Cardiac muscle cell (in vitro differentiated cells and primary cell): ENCODE data around the gene SPRED2. TPM values are rescaled to one million over a fixed set of nuclear protein-coding genes. Genes with fewer than 3 reads are reported as not detected.

Experiments used
- DNase-seq, 2 donors: peaks; one replicate each; pipeline versions ENCODE4 v3.0.0 to v3.0.0-alpha.2; 2010 to 2017; ENCODE audit warnings: low read depth in 1 of 2, low spot score in 1 of 2
- H3K27ac ChIP-seq: fragments of 200-600 bp; sonication (generic); 2 replicates; pipeline ENCODE4 v1.5.1; 2016
- H3K27me3 ChIP-seq: fragments of 200-600 bp; sonication (generic); 2 replicates; pipeline ENCODE4 v1.6.0; 2016; ENCODE audit warnings: control low read depth
- H3K36me3 ChIP-seq: fragments of 200-600 bp; sonication (generic); 2 replicates; pipeline ENCODE4 v1.5.1; 2016; ENCODE audit warnings: control low read depth
- H3K4me1 ChIP-seq: fragments of 200-600 bp; sonication (generic); 2 replicates; pipeline ENCODE4 v1.8.1; 2017; ENCODE audit warnings: low read depth, mild to moderate bottlenecking, mixed run types
- H3K4me3 ChIP-seq: fragments of 200-600 bp; sonication (generic); 2 replicates; pipeline ENCODE4 v1.5.1; 2016; ENCODE audit warnings: mild to moderate bottlenecking
- H3K9me3 ChIP-seq: fragments of 200-600 bp; sonication (generic); 2 replicates; pipeline ENCODE4 v1.5.1; 2017; ENCODE audit warnings: low read depth, mild to moderate bottlenecking, control low read depth
- polyA plus RNA-seq: library from polyadenylated mRNA; unstranded; fragments of >200 nt; fragmentation: Nextera tagmentation; extraction: Ambion mirVana; gene quantifications from 2 replicates; pipeline ENCODE4 v1.2.1, GENCODE V29; 2016
- total RNA-seq: library from RNA; depleted of rRNA; stranded (reverse); fragments of >200 nt; gene quantifications from 2 replicates; pipeline ENCODE4 v1.2.3, GENCODE V29; 2016
- TF ChIP-seq, protein P1 (sequence below): IDR thresholded peaks from 2 replicates; pipeline ENCODE4 v1.5.1; 2012; ENCODE audit warnings: low read depth, mild to moderate bottlenecking, low read length

The SPRED2 gene
- total and polyA plus RNA-seq, 2 experiments from 2014 or later, result 11.7 to 18.9 TPM

DNA sequence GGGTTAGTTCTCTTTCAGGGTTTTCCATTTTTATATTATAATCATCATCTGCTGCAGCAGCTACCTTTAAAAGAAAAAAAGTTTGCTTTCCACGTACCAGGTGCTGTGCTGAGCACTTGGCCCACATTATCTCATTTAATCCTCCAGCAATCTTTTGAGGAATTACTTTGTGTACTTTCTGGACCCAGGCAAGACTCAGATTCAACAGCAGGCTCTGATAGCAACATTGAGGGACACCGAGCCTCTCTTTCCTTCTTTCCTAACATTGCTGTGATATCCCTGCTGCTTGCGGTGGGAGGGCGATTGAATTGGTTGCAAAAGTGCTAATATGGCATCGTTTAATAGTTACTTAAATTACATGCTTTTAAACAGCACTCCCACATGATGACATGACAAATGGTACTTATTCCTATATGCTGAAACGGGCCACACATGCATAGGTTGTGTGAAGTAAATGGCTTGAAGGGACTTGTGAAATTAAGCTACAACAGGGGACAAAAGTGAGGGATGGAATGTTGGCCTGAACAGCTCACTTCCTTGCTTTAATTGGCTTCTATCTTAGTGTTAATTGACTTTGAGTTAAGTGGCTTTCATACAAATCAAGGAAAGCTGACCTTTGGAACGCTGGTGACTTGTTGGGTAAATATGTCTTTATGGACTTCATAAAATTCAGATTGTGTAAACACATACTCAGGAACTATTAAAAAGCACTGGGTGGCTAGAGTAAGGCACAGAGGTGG is 21.2 kb downstream of the SPRED2 start:
- Histone ChIP-seq H3K36me3 (no peaks in the 10 kb centered on the region), H3K4me3 (no peak overlapping the region), H3K27ac (no peak overlapping the region), H3K4me1 (peaks cover 18% of the 10 kb centered on the region), H3K27me3 (no peaks in the 10 kb centered on the region), H3K9me3 (no peaks in the 10 kb centered on the region)
- TF ChIP-seq, protein P1, sequence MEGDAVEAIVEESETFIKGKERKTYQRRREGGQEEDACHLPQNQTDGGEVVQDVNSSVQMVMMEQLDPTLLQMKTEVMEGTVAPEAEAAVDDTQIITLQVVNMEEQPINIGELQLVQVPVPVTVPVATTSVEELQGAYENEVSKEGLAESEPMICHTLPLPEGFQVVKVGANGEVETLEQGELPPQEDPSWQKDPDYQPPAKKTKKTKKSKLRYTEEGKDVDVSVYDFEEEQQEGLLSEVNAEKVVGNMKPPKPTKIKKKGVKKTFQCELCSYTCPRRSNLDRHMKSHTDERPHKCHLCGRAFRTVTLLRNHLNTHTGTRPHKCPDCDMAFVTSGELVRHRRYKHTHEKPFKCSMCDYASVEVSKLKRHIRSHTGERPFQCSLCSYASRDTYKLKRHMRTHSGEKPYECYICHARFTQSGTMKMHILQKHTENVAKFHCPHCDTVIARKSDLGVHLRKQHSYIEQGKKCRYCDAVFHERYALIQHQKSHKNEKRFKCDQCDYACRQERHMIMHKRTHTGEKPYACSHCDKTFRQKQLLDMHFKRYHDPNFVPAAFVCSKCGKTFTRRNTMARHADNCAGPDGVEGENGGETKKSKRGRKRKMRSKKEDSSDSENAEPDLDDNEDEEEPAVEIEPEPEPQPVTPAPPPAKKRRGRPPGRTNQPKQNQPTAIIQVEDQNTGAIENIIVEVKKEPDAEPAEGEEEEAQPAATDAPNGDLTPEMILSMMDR, result no peak
- no peak for DNase-seq

DNA sequence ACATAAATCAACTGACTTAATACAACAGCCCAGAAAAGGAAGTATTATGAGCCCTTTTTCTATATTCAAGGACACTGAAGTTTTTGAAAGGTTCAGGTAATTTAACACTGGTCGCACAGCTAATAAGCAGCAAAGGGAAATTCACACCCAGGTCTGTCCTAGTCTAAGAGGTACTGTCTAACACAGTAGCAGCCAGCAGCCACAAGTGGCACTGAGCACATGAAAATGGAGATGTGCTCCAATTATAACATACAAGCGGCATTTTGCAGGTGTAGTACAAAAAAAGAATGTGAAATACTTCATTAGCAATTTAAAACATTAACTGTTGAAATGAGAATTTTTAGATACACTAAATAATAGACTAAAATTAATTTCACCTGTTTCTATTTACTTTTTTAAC is 23.4 kb downstream of the SPRED2 start:
- Histone ChIP-seq H3K36me3 (no peaks in the 10 kb centered on the region), H3K27ac (no peak overlapping the region), H3K4me3 (no peak overlapping the region), H3K9me3 (no peaks in the 10 kb centered on the region), H3K4me1 (peaks cover 21% of the 10 kb centered on the region), H3K27me3 (no peaks in the 10 kb centered on the region)
- TF ChIP-seq, protein P1, result no peak
- DNase-seq, result no peak

DNA sequence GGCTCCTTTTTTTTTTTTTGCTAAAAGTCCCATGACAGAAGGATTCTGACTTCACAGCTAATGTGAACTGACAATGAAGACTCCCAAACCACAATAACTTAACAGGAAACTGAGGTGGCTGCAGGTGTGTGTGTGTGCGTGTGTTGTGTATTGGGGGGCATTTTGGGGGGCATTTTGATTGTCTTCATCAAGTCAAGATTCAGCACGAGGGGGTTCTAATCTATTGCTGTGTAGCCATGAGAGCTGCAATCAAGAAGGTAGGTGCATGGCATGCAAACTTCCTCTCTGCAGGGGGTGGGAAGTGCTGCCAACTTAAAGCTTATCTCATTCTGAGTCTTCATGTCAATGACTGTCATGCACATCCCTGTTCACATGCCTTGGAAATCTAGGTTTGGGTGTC is 25.2 kb downstream of the SPRED2 start:
- Histone ChIP-seq H3K4me3 (no peak overlapping the region), H3K9me3 (no peaks in the 10 kb centered on the region), H3K27me3 (no peaks in the 10 kb centered on the region), H3K27ac (no peak overlapping the region), H3K36me3 (no peaks in the 10 kb centered on the region), H3K4me1 (peaks cover 21% of the 10 kb centered on the region)
- TF ChIP-seq, protein P1, result no peak
- DNase-seq, result no peak

DNA sequence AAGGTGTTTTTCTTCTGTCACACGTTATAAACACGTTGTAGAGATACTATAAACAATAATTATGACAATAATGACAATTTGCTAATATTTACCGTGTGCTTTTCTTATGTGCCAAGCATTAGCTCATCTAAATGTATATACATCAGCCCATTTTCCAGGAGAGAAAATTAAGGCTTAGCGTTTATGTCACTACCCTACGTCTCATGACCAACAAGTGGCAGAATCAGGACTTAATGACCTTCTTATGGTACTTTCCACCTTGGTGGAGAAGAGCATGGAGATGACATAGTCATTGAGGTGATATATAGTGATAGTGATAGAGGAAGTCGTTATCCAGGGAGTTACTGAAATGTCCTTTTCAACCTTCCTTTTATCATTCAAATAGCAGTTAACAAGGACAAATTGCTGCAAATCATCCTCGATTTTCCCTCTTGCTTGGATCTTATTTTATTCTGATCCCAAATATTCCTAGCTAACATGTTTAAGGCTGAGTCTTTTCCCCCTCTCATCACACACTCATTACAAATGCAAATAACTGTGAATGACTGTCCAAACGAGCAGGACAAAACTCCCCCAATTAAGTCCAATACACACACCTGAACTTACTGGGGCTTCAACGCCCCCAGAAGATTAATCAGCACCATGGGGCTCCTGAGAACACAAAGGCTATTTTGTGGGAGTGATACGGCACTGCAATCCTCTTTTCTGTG is 27.3 kb downstream of the SPRED2 start:
- TF ChIP-seq, protein P1, result no peak
- H3K4me3 ChIP-seq, result no peak overlapping the region

DNA sequence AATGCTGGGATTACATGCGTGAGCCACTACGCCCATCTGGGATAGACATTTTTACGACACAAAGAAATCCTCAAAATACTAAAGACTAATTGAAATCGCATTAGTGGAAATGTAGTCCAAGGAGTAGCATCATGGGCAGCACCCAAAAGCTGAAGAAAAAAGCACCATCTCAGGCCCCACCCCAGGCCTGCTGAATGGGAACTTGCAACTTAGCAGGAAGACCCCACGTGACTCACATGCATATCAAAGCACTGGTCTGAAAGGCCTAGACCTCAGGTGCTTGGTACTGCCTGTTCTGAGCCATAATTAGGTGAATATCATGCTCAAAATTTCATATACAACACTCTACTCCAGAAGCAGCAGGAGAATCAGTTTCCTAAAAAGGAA is 28.9 kb downstream of the SPRED2 start:
- no peaks in the 10 kb centered on the region for H3K27me3 ChIP-seq
- DNase-seq, result no peak
- H3K9me3 ChIP-seq, result no peaks in the 10 kb centered on the region
- TF ChIP-seq, protein P1, result no peak
- peaks cover 21% of the 10 kb centered on the region for H3K4me1 ChIP-seq
- H3K27ac ChIP-seq, result no peak overlapping the region
- H3K4me3 ChIP-seq, result no peak overlapping the region
- no peaks in the 10 kb centered on the region for H3K36me3 ChIP-seq

More for the DNA sequence above, 27.3 kb downstream of the SPRED2 start:
- Histone ChIP-seq H3K4me1 (peaks cover 21% of the 10 kb centered on the region), H3K27me3 (no peaks in the 10 kb centered on the region), H3K9me3 (no peaks in the 10 kb centered on the region), H3K36me3 (no peaks in the 10 kb centered on the region), H3K27ac (no peak overlapping the region)
- no peak for DNase-seq
